SK-N-SH (cell line): Measurements from ENCODE around the gene SMAD2. TPM values are rescaled to one million over a fixed set of nuclear protein-coding genes. Genes with fewer than 3 reads are reported as not detected.

Experiments used
- CTCF ChIA-PET: fragments of 300-600, 350-600 bp; formaldehyde crosslinking; extraction: SDS; loops from one replicate; lab custom pipeline; 2021; lab: Yijun Ruan, JAX
- POLR2A ChIA-PET: fragments of 350-600 bp; sonication (Branson Sonifier 250); formaldehyde crosslinking; extraction: SDS; loops from one replicate; lab custom pipeline; 2020; ENCODE audit warnings: antibody characterized with exemption, inconsistent platforms; lab: Yijun Ruan, JAX
- DNase-seq: peaks from one replicate; pipeline ENCODE4 v3.0.0; 2012
- H2AFZ ChIP-seq: fragments of 200-600 bp; sonication (generic); 2 replicates; pipeline ENCODE4 v1.8.1; 2016; ENCODE audit warnings: antibody characterized with exemption, mild to moderate bottlenecking, low read depth
- H3F3A ChIP-seq: fragments of 200-600 bp; sonication (generic); replicated peaks from 2 replicates; pipeline ENCODE3; 2016; ENCODE audit warnings: antibody characterized with exemption, mild to moderate bottlenecking; ENCODE audit not compliant: insufficient read depth
- H3K27ac ChIP-seq, 2 experiments: fragments of 200-500 bp in 1 of 2; fragments of 200-600 bp in 1 of 2; sonication (Bioruptor generic) in 1 of 2; sonication (generic), shearing (Covaris generic) in 1 of 2; 2 replicates each; pipeline versions ENCODE4 v1.5.1 to v1.6.1; 2014 to 2016; ENCODE audit warnings: low read depth in 2 of 2, inconsistent platforms in 1 of 2, low read length in 1 of 2, mild to moderate bottlenecking in 1 of 2, mixed read lengths in 1 of 2
- H3K27me3 ChIP-seq: fragments of 200-600 bp; sonication (generic), shearing (Covaris generic); 2 replicates; pipeline ENCODE4 v1.6.1; 2016; ENCODE audit warnings: mixed run types; ENCODE audit not compliant: insufficient read depth
- H3K36me3 ChIP-seq, 2 experiments: fragments of 200-500 bp in 1 of 2; fragments of 200-600 bp in 1 of 2; sonication (Bioruptor generic) in 1 of 2; sonication (generic) in 1 of 2; replicated peaks in 1 of 2; 2 replicates each; pipeline versions ENCODE3 to v1.5.1; 2014 to 2016; ENCODE audit warnings: low read length in 1 of 2, mild to moderate bottlenecking in 1 of 2; ENCODE audit not compliant: insufficient read depth in 2 of 2, control insufficient read depth in 1 of 2
- H3K4me1 ChIP-seq, 2 experiments: fragments of 200-500 bp in 1 of 2; fragments of 200-600 bp in 1 of 2; sonication (Bioruptor generic) in 1 of 2; sonication (generic), shearing (Covaris generic) in 1 of 2; 2 replicates each; pipeline versions ENCODE4 v1.5.1 to v1.6.1; 2014 to 2016; ENCODE audit warnings: low read depth in 1 of 2, low read length in 1 of 2, mixed run types in 1 of 2; ENCODE audit not compliant: insufficient read depth in 2 of 2, control insufficient read depth in 1 of 2
- H3K4me2 ChIP-seq: fragments of 200-600 bp; sonication (generic), shearing (Covaris generic); 2 replicates; pipeline ENCODE4 v1.6.1; 2017; ENCODE audit warnings: mixed run types
- H3K4me3 ChIP-seq, 2 experiments: fragments of 200-500 bp in 1 of 2; fragments of 200-600 bp in 1 of 2; sonication (Bioruptor generic) in 1 of 2; sonication (generic), shearing (Covaris generic) in 1 of 2; 2 replicates each; pipeline versions ENCODE4 v1.5.1 to v1.8.1; 2014 to 2016; ENCODE audit warnings: low read depth in 2 of 2, inconsistent platforms in 1 of 2, low read length in 1 of 2, mild to moderate bottlenecking in 1 of 2, mixed read lengths in 1 of 2, moderate library complexity in 1 of 2
- H3K79me2 ChIP-seq: fragments of 200-600 bp; sonication (generic); 2 replicates; pipeline ENCODE4 v1.8.1; 2017; ENCODE audit warnings: mild to moderate bottlenecking; ENCODE audit not compliant: insufficient read depth
- H3K9ac ChIP-seq: fragments of 200-600 bp; sonication (generic); 2 replicates; pipeline ENCODE4 v1.6.1; 2017; ENCODE audit warnings: mixed run types
- H3K9me2 ChIP-seq: fragments of 200-600 bp; sonication (generic); 2 replicates; pipeline ENCODE4 v1.6.1; 2017; ENCODE audit warnings: mixed run types
- H3K9me3 ChIP-seq: fragments of 200-600 bp; sonication (generic); 2 replicates; pipeline ENCODE4 v1.6.1; 2017; ENCODE audit warnings: mixed run types, mild to moderate bottlenecking, moderate library complexity
- H4K20me1 ChIP-seq: fragments of 200-600 bp; sonication (generic); 2 replicates; pipeline ENCODE4 v1.6.1; 2017; ENCODE audit warnings: mild to moderate bottlenecking, mixed run types; ENCODE audit not compliant: insufficient read depth
- ELF1 ChIP-seq: IDR thresholded peaks from 2 replicates; pipeline ENCODE4 v1.4.0; 2012
- EP300 ChIP-seq, 2 experiments: IDR thresholded peaks; 2 replicates each; pipeline versions ENCODE4 v1.4.0 to v1.6.1; 2012; ENCODE audit warnings: borderline replicate concordance in 1 of 2, low read depth in 1 of 2, low read length in 1 of 2
- EZH2phosphoT487 ChIP-seq: fragments of 200-600 bp; sonication (generic); IDR thresholded peaks from 2 replicates; pipeline ENCODE4 v1.6.1; 2017; ENCODE audit warnings: low read depth, mixed run types, mild to moderate bottlenecking, antibody characterized with exemption, moderate library complexity, borderline replicate concordance
- FOSL2 ChIP-seq: IDR thresholded peaks from 2 replicates; pipeline ENCODE4 v1.4.0; 2012; ENCODE audit warnings: low read depth, mild to moderate bottlenecking, moderate library complexity, borderline replicate concordance
- FOXJ3 ChIP-seq: sonication (generic); formaldehyde crosslinking; IDR thresholded peaks from 2 replicates; pipeline ENCODE4 v1.5.1; 2020; ENCODE audit warnings: mild to moderate bottlenecking, missing genetic modification reagents
- FOXM1 ChIP-seq: IDR thresholded peaks from 2 replicates; pipeline ENCODE4 v1.4.0; 2012; ENCODE audit warnings: low read depth, mild to moderate bottlenecking
- JUND ChIP-seq: IDR thresholded peaks from 2 replicates; pipeline ENCODE4 v1.4.0; 2012
- NFIC ChIP-seq: IDR thresholded peaks from 2 replicates; pipeline ENCODE4 v1.4.0; 2012; ENCODE audit warnings: borderline replicate concordance
- POLR2AphosphoS5 ChIP-seq: IDR thresholded peaks from 2 replicates; pipeline ENCODE4 v1.6.1; 2012; ENCODE audit warnings: low read depth, low read length
- RCOR1 ChIP-seq: fragments of 150-350 bp; IDR thresholded peaks from 2 replicates; pipeline ENCODE4 v1.6.1; 2017; ENCODE audit warnings: antibody characterized with exemption, low read length
- RFX5 ChIP-seq: IDR thresholded peaks from 2 replicates; pipeline ENCODE4 v1.6.1; 2012; ENCODE audit warnings: mild to moderate bottlenecking, improper control_type of control experiment, low read length
- RXRA ChIP-seq: IDR thresholded peaks from 2 replicates; pipeline ENCODE4 v1.4.0; 2012; ENCODE audit warnings: low read depth, mild to moderate bottlenecking, borderline replicate concordance
- SIN3A ChIP-seq: IDR thresholded peaks from 2 replicates; pipeline ENCODE4 v1.6.1; 2012; ENCODE audit warnings: low read depth, mild to moderate bottlenecking, low read length, moderate library complexity, borderline replicate concordance
- TCF12 ChIP-seq: IDR thresholded peaks from 2 replicates; pipeline ENCODE4 v1.4.0; 2012
- YY1 ChIP-seq: IDR thresholded peaks from 2 replicates; pipeline ENCODE4 v1.4.0; 2012; ENCODE audit warnings: low read depth, mild to moderate bottlenecking
- WGBS: methylation state at CpG from one replicate; pipeline ENCODE4 v1.1.6; 2017; ENCODE audit warnings: low lambda C conversion rate; 5-methylcytosine and 5-hydroxymethylcytosine counted together
- polyA plus RNA-seq, 3 experiments: library from polyadenylated mRNA; depleted of rRNA; stranded (reverse); fragments of >200 nt; gene quantifications; 2 replicates each; pipeline ENCODE4 v1.2.3, GENCODE V29; 2012
- TF ChIP-seq, protein P1 (sequence below): IDR thresholded peaks from 2 replicates; pipeline ENCODE4 v1.6.1; 2012; ENCODE audit warnings: mild to moderate bottlenecking, low read depth, low read length, moderate library complexity
- TF ChIP-seq, protein P2 (sequence below): fragments of 150-350 bp; IDR thresholded peaks from 2 replicates; pipeline ENCODE4 v1.6.1; 2016; ENCODE audit warnings: mild to moderate bottlenecking, low read depth, low read length
- TF ChIP-seq, protein P3 (sequence below): IDR thresholded peaks from 2 replicates; pipeline ENCODE4 v1.4.0; 2012; ENCODE audit warnings: low read depth, borderline replicate concordance
- TF ChIP-seq, protein P4 (sequence below): IDR thresholded peaks from 2 replicates; pipeline ENCODE4 v1.4.0; 2012; ENCODE audit warnings: low read depth

The SMAD2 gene
- polyA plus RNA-seq, 1 of the 3 experiments (the other 2 are of a cell fraction) = 36.3 TPM

DNA sequence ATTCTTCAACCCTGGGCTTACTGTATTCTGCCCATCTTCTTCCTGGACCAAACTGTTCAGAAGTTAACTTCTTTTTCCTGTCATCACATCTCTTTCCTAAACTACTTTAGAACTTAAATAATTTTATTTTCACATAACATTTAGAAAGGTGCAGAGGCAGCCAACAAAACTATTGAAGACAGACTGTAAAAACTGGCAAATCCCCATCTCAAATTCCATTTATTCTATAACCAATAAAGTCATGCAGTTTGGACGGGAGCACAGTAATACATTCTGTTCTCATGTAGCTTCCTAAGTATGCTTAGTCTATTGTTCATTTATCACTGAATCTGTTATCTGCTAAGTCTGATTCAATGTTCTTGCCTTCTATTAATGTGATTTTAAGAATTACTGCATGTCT, 99.1 kb downstream of the SMAD2 start (continued):
- TF ChIP-seq, protein P1, sequence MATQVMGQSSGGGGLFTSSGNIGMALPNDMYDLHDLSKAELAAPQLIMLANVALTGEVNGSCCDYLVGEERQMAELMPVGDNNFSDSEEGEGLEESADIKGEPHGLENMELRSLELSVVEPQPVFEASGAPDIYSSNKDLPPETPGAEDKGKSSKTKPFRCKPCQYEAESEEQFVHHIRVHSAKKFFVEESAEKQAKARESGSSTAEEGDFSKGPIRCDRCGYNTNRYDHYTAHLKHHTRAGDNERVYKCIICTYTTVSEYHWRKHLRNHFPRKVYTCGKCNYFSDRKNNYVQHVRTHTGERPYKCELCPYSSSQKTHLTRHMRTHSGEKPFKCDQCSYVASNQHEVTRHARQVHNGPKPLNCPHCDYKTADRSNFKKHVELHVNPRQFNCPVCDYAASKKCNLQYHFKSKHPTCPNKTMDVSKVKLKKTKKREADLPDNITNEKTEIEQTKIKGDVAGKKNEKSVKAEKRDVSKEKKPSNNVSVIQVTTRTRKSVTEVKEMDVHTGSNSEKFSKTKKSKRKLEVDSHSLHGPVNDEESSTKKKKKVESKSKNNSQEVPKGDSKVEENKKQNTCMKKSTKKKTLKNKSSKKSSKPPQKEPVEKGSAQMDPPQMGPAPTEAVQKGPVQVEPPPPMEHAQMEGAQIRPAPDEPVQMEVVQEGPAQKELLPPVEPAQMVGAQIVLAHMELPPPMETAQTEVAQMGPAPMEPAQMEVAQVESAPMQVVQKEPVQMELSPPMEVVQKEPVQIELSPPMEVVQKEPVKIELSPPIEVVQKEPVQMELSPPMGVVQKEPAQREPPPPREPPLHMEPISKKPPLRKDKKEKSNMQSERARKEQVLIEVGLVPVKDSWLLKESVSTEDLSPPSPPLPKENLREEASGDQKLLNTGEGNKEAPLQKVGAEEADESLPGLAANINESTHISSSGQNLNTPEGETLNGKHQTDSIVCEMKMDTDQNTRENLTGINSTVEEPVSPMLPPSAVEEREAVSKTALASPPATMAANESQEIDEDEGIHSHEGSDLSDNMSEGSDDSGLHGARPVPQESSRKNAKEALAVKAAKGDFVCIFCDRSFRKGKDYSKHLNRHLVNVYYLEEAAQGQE = no peak
- TF ChIP-seq POLR2AphosphoS5 = no peak
- TF ChIP-seq EP300 (IDR thresholded peaks at IDR 0.05; ENCODE audit: borderline replicate concordance in 1 of 2, low read depth in 1 of 2, low read length in 1 of 2) = no peak
- no peak for TF ChIP-seq SIN3A
- no peak for TF ChIP-seq NFIC

DNA sequence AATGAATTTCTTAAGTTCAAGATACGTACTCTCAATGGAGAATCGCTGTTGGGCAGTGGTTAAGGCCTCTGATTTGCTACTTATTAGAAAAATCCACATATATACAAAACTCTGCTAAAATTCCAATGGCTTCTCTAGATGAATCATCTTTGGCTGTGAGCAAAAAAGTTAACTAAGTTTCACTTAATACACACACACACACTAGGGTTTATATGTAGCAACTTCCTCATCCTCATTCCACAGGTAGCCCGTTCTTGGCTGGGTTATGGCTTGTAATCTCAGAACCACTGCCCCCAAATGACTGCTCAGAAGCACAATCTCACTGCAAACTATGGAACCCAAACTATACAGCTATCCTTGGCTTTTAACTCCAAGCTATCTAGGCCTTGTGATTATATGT, 99.7 kb downstream of the SMAD2 start:
- H3F3A ChIP-seq = no peaks in the 10 kb centered on the region
- no peaks in the 10 kb centered on the region for H3K27me3 ChIP-seq
- peaks cover 22 to 39% of the 10 kb centered on the region in 2 experiments for H3K36me3 ChIP-seq
- H4K20me1 ChIP-seq = no peaks in the 10 kb centered on the region
- H3K27ac ChIP-seq = no peak overlapping the region
- DNase-seq = no peak
- no peak for TF ChIP-seq YY1
- TF ChIP-seq, protein P2, sequence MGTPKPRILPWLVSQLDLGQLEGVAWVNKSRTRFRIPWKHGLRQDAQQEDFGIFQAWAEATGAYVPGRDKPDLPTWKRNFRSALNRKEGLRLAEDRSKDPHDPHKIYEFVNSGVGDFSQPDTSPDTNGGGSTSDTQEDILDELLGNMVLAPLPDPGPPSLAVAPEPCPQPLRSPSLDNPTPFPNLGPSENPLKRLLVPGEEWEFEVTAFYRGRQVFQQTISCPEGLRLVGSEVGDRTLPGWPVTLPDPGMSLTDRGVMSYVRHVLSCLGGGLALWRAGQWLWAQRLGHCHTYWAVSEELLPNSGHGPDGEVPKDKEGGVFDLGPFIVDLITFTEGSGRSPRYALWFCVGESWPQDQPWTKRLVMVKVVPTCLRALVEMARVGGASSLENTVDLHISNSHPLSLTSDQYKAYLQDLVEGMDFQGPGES = no peak
- TF ChIP-seq TCF12 = no peak
- no peak for TF ChIP-seq JUND
- TF ChIP-seq FOXJ3 (CRISPR knock-in tag) = no peak
- no peak for TF ChIP-seq RFX5
- TF ChIP-seq FOSL2 = no peak
- no peak for TF ChIP-seq RCOR1
- TF ChIP-seq, protein P3, sequence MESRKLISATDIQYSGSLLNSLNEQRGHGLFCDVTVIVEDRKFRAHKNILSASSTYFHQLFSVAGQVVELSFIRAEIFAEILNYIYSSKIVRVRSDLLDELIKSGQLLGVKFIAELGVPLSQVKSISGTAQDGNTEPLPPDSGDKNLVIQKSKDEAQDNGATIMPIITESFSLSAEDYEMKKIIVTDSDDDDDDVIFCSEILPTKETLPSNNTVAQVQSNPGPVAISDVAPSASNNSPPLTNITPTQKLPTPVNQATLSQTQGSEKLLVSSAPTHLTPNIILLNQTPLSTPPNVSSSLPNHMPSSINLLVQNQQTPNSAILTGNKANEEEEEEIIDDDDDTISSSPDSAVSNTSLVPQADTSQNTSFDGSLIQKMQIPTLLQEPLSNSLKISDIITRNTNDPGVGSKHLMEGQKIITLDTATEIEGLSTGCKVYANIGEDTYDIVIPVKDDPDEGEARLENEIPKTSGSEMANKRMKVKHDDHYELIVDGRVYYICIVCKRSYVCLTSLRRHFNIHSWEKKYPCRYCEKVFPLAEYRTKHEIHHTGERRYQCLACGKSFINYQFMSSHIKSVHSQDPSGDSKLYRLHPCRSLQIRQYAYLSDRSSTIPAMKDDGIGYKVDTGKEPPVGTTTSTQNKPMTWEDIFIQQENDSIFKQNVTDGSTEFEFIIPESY = no peak
- TF ChIP-seq, protein P4, sequence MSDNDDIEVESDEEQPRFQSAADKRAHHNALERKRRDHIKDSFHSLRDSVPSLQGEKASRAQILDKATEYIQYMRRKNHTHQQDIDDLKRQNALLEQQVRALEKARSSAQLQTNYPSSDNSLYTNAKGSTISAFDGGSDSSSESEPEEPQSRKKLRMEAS = no peak
- TF ChIP-seq, protein P1 = no peak
- no peak for TF ChIP-seq RXRA
- TF ChIP-seq ELF1 = no peak
- TF ChIP-seq EZH2phosphoT487 = no peak
- TF ChIP-seq FOXM1 = no peak
- H3K9ac ChIP-seq = no peak overlapping the region
- H3K9me3 ChIP-seq = no peaks in the 10 kb centered on the region
- 92% methylated on average over 3 of the region's 3 CpGs for WGBS
- H3K4me3 ChIP-seq = no peak overlapping the region
- CTCF ChIA-PET = no interaction called here
- POLR2A ChIA-PET = no interaction called here
- H3K4me1 ChIP-seq = no peaks in the 10 kb centered on the region
- H3K9me2 ChIP-seq = no peaks in the 10 kb centered on the region
- no peak overlapping the region for H3K4me2 ChIP-seq
- no peaks in the 10 kb centered on the region for H3K79me2 ChIP-seq
- H2AFZ ChIP-seq = no peak overlapping the region
